PC-3 (cell line): Measurements from ENCODE around the gene RSPRY1. TPM values are rescaled to one million over a fixed set of nuclear protein-coding genes. Genes with fewer than 3 reads are reported as not detected.

ENCODE experiments used
- ATAC-seq: fragments of 200-7000 bp; cut with Tn5 transposase; 2 replicates; pipeline ENCODE4 v1.9.1; 2020; ENCODE audit warnings: mild to moderate bottlenecking, moderate library complexity
- Bru-seq: library from RNA; stranded (reverse); fragments of 400-500 nt; gene quantifications from one replicate; lab custom pipeline; 2021; lab: Mats Ljungman, UMichigan
- BruChase-seq, 2 experiments: library from RNA; stranded (reverse); fragments of 400-500 nt; gene quantifications; one replicate each; lab custom pipeline; 2021; lab: Mats Ljungman, UMichigan
- BruUV-seq: library from RNA; stranded (reverse); fragments of 400-500 nt; replicated peaks from 2 replicates; lab custom pipeline; 2021; lab: Mats Ljungman, UMichigan
- CTCF ChIA-PET: fragments of 300-600 bp; sonication (Branson Sonifier 250); formaldehyde crosslinking; loops from one replicate; lab custom pipeline; 2022; ENCODE audit warnings: antibody characterized with exemption; lab: Charles Lee
- POLR2A ChIA-PET: fragments of 300-600 bp; sonication (Branson Sonifier 250); formaldehyde crosslinking; loops from one replicate; lab custom pipeline; 2022; ENCODE audit warnings: antibody characterized with exemption; ENCODE audit not compliant: unreplicated experiment; lab: Charles Lee
- DNase-seq: peaks from one replicate; pipeline ENCODE4 v3.0.0-alpha.2; 2015
- H2AFZ ChIP-seq: fragments of 300-600 bp; sonication (generic); 2 replicates; pipeline ENCODE4 v1.6.0; 2016; ENCODE audit warnings: antibody characterized with exemption, low read length
- H3F3A ChIP-seq: fragments of 300-600 bp; sonication (generic); one replicate; pipeline ENCODE4 v1.6.0; 2017; ENCODE audit warnings: antibody characterized with exemption, low read length, control low read depth, mild to moderate bottlenecking; ENCODE audit not compliant: unreplicated experiment
- H3K27ac ChIP-seq: fragments of 300-600 bp; sonication (generic); 2 replicates; pipeline ENCODE4 v1.5.1; 2016; ENCODE audit warnings: mild to moderate bottlenecking, low read length
- H3K27me3 ChIP-seq: fragments of 300-600 bp; sonication (generic); 2 replicates; pipeline ENCODE4 v1.6.1; 2016; ENCODE audit warnings: low read length, mixed read lengths
- H3K36me3 ChIP-seq: fragments of 300-600 bp; sonication (generic); 2 replicates; pipeline ENCODE4 v1.6.1; 2016; ENCODE audit warnings: low read depth, mixed run types, low read length, mixed read lengths
- H3K4me1 ChIP-seq: fragments of 300-600 bp; sonication (generic); 2 replicates; pipeline ENCODE4 v1.5.1; 2016; ENCODE audit warnings: low read length; ENCODE audit not compliant: insufficient read depth
- H3K4me2 ChIP-seq: fragments of 300-600 bp; sonication (generic); 2 replicates; pipeline ENCODE4 v1.6.0; 2016; ENCODE audit warnings: low read length
- H3K4me3 ChIP-seq: fragments of 300-600 bp; sonication (generic); 2 replicates; pipeline ENCODE4 v1.5.1; 2016; ENCODE audit warnings: mild to moderate bottlenecking, low read length, mixed read lengths
- H3K79me2 ChIP-seq: fragments of 300-600 bp; sonication (generic); 2 replicates; pipeline ENCODE4 v1.6.1; 2017; ENCODE audit warnings: low read length, mixed read lengths
- H3K9ac ChIP-seq: fragments of 300-600 bp; sonication (generic); 2 replicates; pipeline ENCODE4 v1.6.0; 2016; ENCODE audit warnings: mild to moderate bottlenecking, low read length
- H3K9me2 ChIP-seq: fragments of 300-600 bp; sonication (generic); replicated peaks from 2 replicates; pipeline ENCODE4 v1.6.1; 2016; ENCODE audit warnings: mixed run types, low read length, mixed read lengths
- H3K9me3 ChIP-seq: fragments of 300-600 bp; sonication (generic); 2 replicates; pipeline ENCODE4 v1.6.1; 2016; ENCODE audit warnings: low read length, mixed read lengths
- H4K20me1 ChIP-seq: fragments of 300-600 bp; sonication (generic); 2 replicates; pipeline ENCODE4 v1.6.1; 2016; ENCODE audit warnings: low read length, mixed read lengths
- CTCF ChIP-seq: fragments of 300-600 bp; sonication (generic); conservative IDR thresholded peaks from 2 replicates; pipeline ENCODE4 v1.5.1; 2017; ENCODE audit warnings: antibody characterized with exemption, low read depth, mild to moderate bottlenecking, low read length
- EZH2 ChIP-seq: fragments of 300-600 bp; sonication (generic); IDR thresholded peaks from one replicate; pipeline ENCODE4 v1.6.1; 2017; ENCODE audit warnings: antibody characterized with exemption, mild to moderate bottlenecking, low read length; ENCODE audit not compliant: unreplicated experiment
- EZH2phosphoT487 ChIP-seq: fragments of 300-600 bp; sonication (generic); IDR thresholded peaks from 2 replicates; pipeline ENCODE4 v1.6.1; 2018; ENCODE audit warnings: mild to moderate bottlenecking, antibody characterized with exemption, low read length, borderline replicate concordance
- intact Hi-C: fragments of 100-400 bp; cut with micrococcal nuclease; formaldehyde crosslinking; loops from 2 replicates; pipeline ENCODE4 v1.9.0; 2023
- long read RNA-seq: library from polyadenylated mRNA; unstranded; transcript quantifications from one replicate; pipeline ENCODE4 v2.0.0, GENCODE V29; 2021; ENCODE audit not compliant: unreplicated experiment
- total RNA-seq: library from RNA; depleted of rRNA; stranded (reverse); fragments of >200 nt; gene quantifications from 2 replicates; pipeline ENCODE4 v1.2.3, GENCODE V29; 2014; rRNA removed

Gene RSPRY1
- total RNA-seq (17.5 and 18.3 TPM in 2 replicates), Bru-seq, nascent RNA (percentile 74 among the genes with signal in this experiment), BruChase-seq, experiment 1, labeled RNA remaining after a 6-hour chase (percentile 81 among the genes with signal in this experiment), BruChase-seq, experiment 2, labeled RNA remaining after a 2-hour chase (percentile 79 among the genes with signal in this experiment)
- long read RNA-seq, transcript RSPRY1-202 (15 exons, 3,586 nt), result minor isoform, 9 of 125 reads
- long read RNA-seq, transcript RSPRY1-201 (15 exons, 3,547 nt), result major isoform, 54 of 125 reads
- long read RNA-seq, partial matches to known transcripts, result 10 of 125 reads
- long read RNA-seq, other reads (novel, unspliced or antisense), result 51 of 125 reads

GRCh38 chr16:57185945-57186871 is at the start of gene RSPRY1, which contains the start of gene PSME3IP1:
Gene RSPRY1 (plus strand): TSS chr16:57186329. CDS start chr16:57204659, 18,330 bp downstream.
Gene PSME3IP1 (minus strand): TSS chr16:57186039. CDS start chr16:57173854, 12,185 bp downstream.
- H3K27ac ChIP-seq, result peak within 1 kb of the TSS; percentile 78
- no peaks in the 10 kb centered on the region for H4K20me1 ChIP-seq
- no peaks in the 10 kb centered on the region for H3K36me3 ChIP-seq
- H3K9me2 ChIP-seq, result no peaks in the 10 kb centered on the region
- no peaks in the 10 kb centered on the region for H3K27me3 ChIP-seq
- peak within 1 kb of the TSS; percentile 98 for H3K4me2 ChIP-seq
- intact Hi-C loops, result no loop called here
- H2AFZ ChIP-seq, result peak within 1 kb of the TSS; percentile 85
- peaks cover 29% of the 10 kb centered on the region for H3K4me1 ChIP-seq
- TF ChIP-seq CTCF (no peak), EZH2phosphoT487 (no peak), EZH2 (no peak)
- POLR2A ChIA-PET, result interaction anchor here (0.6 to 1.0 kb wide), 3 partner anchors 8 to 737 kb away, joined by 4 to 5 read pairs (median 4); no protein-coding TSS in a partner anchor
- H3K9me3 ChIP-seq, result 0 out of 2 replicates have a peak, but pooled peaks cover 6% of the 10 kb centered on the region
- H3F3A ChIP-seq, result no peaks in the 10 kb centered on the region
- no TSS peak for BruUV-seq
- DNase-seq (peak; percentile 99), ATAC-seq (peak; percentile 90)
- CTCF ChIA-PET, result interaction anchor here (0.6 kb wide), 1 partner anchor 94 kb away, joined by 3 read pairs; no protein-coding TSS in a partner anchor
- peak within 1 kb of the TSS; percentile 99 for H3K4me3 ChIP-seq
- peaks cover 94% of the 10 kb centered on the region for H3K79me2 ChIP-seq
- H3K9ac ChIP-seq, result peak within 1 kb of the TSS; percentile 96

GRCh38 chr16:57137043-57137442 is 49.1 kb upstream of the RSPRY1 start:
- no peaks in the 10 kb centered on the region for H3K9me3 ChIP-seq
- no peaks in the 10 kb centered on the region for H3K27me3 ChIP-seq
- H3K9me2 ChIP-seq, result no peaks in the 10 kb centered on the region
- ChIA-PET CTCF (no interaction called here), POLR2A (no interaction called here)
- no peaks in the 10 kb centered on the region for H3F3A ChIP-seq
- intact Hi-C loops, result no loop called here
- no peaks in the 10 kb centered on the region for H3K4me1 ChIP-seq
- no peak overlapping the region for H3K27ac ChIP-seq
- H2AFZ ChIP-seq, result no peak overlapping the region
- no peak overlapping the region for H3K4me3 ChIP-seq
- no TSS peak for BruUV-seq
- no peaks in the 10 kb centered on the region for H3K36me3 ChIP-seq
- no peak for TF ChIP-seq EZH2
- no peak for TF ChIP-seq CTCF
- no peak for TF ChIP-seq EZH2phosphoT487
- no peaks in the 10 kb centered on the region for H4K20me1 ChIP-seq
- no peak overlapping the region for H3K4me2 ChIP-seq
- DNase-seq, result no peak
- ATAC-seq, result no peak
- no peaks in the 10 kb centered on the region for H3K79me2 ChIP-seq
- no peak overlapping the region for H3K9ac ChIP-seq
